Measurements from ENCODE around the gene LIFR.

GRCh38 chr5:38585816-38586215 is 29.4 kb upstream of the LIFR start:
- TF ChIP-seq, protein P1, sequence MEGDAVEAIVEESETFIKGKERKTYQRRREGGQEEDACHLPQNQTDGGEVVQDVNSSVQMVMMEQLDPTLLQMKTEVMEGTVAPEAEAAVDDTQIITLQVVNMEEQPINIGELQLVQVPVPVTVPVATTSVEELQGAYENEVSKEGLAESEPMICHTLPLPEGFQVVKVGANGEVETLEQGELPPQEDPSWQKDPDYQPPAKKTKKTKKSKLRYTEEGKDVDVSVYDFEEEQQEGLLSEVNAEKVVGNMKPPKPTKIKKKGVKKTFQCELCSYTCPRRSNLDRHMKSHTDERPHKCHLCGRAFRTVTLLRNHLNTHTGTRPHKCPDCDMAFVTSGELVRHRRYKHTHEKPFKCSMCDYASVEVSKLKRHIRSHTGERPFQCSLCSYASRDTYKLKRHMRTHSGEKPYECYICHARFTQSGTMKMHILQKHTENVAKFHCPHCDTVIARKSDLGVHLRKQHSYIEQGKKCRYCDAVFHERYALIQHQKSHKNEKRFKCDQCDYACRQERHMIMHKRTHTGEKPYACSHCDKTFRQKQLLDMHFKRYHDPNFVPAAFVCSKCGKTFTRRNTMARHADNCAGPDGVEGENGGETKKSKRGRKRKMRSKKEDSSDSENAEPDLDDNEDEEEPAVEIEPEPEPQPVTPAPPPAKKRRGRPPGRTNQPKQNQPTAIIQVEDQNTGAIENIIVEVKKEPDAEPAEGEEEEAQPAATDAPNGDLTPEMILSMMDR (IDR thresholded peaks at IDR 0.05), result no peak
- no peak for TF ChIP-seq POLR2AphosphoS5 (IDR thresholded peaks at IDR 0.05)

All from suprapubic skin (tissue), 3 donors.